Natural killer cell (primary cell): ENCODE data around the gene DNASE1L3. TPM values are rescaled to one million over a fixed set of nuclear protein-coding genes. Genes with fewer than 3 reads are reported as not detected.

Experiments used
- ATAC-seq, 3 donors: fragments of 150-1000 bp in 2 of 3; fragments of 200-7000 bp in 1 of 3; cut with Tn5 transposase; 1 replicate in 1 of 3; 2 replicates in 2 of 3; pipeline ENCODE4 v1.10.0; 2021; ENCODE audit warnings: mild to moderate bottlenecking in 2 of 3, moderate library complexity in 2 of 3
- DNase-seq, 2 donors: peaks; one replicate each; pipeline versions ENCODE4 v3.0.0 to v3.0.0-alpha.2; 2013 to 2021; ENCODE audit warnings: mixed read lengths in 1 of 2
- H3K27ac ChIP-seq: one replicate; pipeline ENCODE4 v1.5.1; 2013; ENCODE audit warnings: mild to moderate bottlenecking, low read length
- H3K27me3 ChIP-seq: one replicate; pipeline ENCODE4 v1.6.1; 2013; ENCODE audit warnings: low read length; ENCODE audit not compliant: control insufficient read depth, insufficient read depth
- H3K36me3 ChIP-seq: one replicate; pipeline ENCODE4 v1.6.1; 2013; ENCODE audit warnings: low read length; ENCODE audit not compliant: control insufficient read depth, insufficient read depth
- H3K4me1 ChIP-seq: one replicate; pipeline ENCODE4 v1.6.1; 2013; ENCODE audit warnings: low read length; ENCODE audit not compliant: control insufficient read depth, insufficient read depth
- H3K4me3 ChIP-seq: one replicate; pipeline ENCODE4 v1.5.1; 2013; ENCODE audit warnings: low read length
- H3K9me3 ChIP-seq: one replicate; pipeline ENCODE4 v1.6.1; 2013; ENCODE audit warnings: low read length; ENCODE audit not compliant: control insufficient read depth, insufficient read depth
- H3K27ac Mint-ChIP-seq, 2 donors: one replicate each; pipeline ENCODE4 v1.8.0; 2022; ENCODE audit warnings: mild to moderate bottlenecking in 2 of 2, mixed read lengths in 2 of 2, moderate library complexity in 1 of 2
- H3K27me3 Mint-ChIP-seq, 2 donors: one replicate each; pipeline ENCODE4 v1.8.0; 2022; ENCODE audit warnings: low read depth in 2 of 2, mixed read lengths in 2 of 2
- H3K36me3 Mint-ChIP-seq: one replicate; pipeline ENCODE4 v1.8.0; 2022; ENCODE audit warnings: mixed read lengths
- H3K4me1 Mint-ChIP-seq, 2 donors: one replicate each; pipeline ENCODE4 v1.8.0; 2022; ENCODE audit warnings: mixed read lengths in 2 of 2
- H3K4me3 Mint-ChIP-seq: one replicate; pipeline ENCODE4 v1.8.0; 2022; ENCODE audit warnings: mild to moderate bottlenecking, moderate library complexity, mixed read lengths
- H3K9me3 Mint-ChIP-seq, 2 donors: one replicate each; pipeline ENCODE4 v1.8.0; 2022; ENCODE audit warnings: mixed read lengths in 2 of 2
- WGBS: methylation state at CpG from one replicate; pipeline ENCODE4 v1.1.7; 2013; ENCODE audit warnings: missing lambda C conversion rate; ENCODE audit not compliant: insufficient coverage; 5-methylcytosine and 5-hydroxymethylcytosine counted together
- intact Hi-C: fragments of 100-400 bp; cut with micrococcal nuclease; formaldehyde crosslinking; loops from one replicate; pipeline ENCODE4 v1.14.2; 2022
- total RNA-seq, 4 donors: library from RNA; stranded (reverse); fragments of 120-200 nt in 1 of 4; gene quantifications; one replicate each; pipeline versions ENCODE4 v1.2.3 to v1.2.4, GENCODE V29; 2013 to 2022
- TF ChIP-seq, protein P1 (sequence below): fragments of 200-600 bp; IDR thresholded peaks from one replicate; pipeline ENCODE4 v1.8.0; 2022; ENCODE audit warnings: antibody characterized with exemption

The DNASE1L3 gene
- total RNA-seq, 3 donors from 2014 or later (not counting 1 experiment from before 2014, with no cell fraction given): 1.3 TPM; not detected in 2

DNA sequence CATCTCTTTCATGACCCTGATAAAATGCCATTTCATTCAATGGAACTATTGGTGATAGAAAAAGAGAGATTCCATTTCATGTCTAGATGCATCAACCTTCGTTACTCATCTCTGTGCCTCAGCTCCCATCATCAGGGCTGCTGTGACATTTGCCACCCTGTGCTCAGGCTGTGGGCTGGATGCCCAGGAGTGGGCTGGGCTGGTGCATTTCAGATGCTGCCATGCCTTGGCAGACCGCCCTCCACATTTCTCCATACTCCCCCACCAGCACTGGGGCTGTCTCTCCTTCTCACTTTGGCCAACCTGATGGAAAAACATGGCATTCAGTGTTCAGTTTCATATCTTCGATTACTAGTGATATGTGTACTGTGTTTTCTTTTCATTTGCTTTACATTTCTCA, 59.1 kb downstream of the DNASE1L3 start:
- peaks cover 30% of the 10 kb centered on the region for H3K36me3 ChIP-seq
- Mint-ChIP-seq H3K36me3 (no peaks in the 10 kb centered on the region), H3K4me3 (no peak overlapping the region), H3K4me1 (no peaks in the 10 kb centered on the region), H3K27me3 (no peaks in the 10 kb centered on the region), H3K9me3 (no peaks in the 10 kb centered on the region), H3K27ac (no peak overlapping the region)
- ATAC-seq (no peak), DNase-seq (no peak)
- H3K4me1 ChIP-seq: no peaks in the 10 kb centered on the region
- intact Hi-C loops: no loop called here
- no peak overlapping the region for H3K27ac ChIP-seq
- no peaks in the 10 kb centered on the region for H3K27me3 ChIP-seq
- no peaks in the 10 kb centered on the region for H3K9me3 ChIP-seq
- TF ChIP-seq, protein P1, sequence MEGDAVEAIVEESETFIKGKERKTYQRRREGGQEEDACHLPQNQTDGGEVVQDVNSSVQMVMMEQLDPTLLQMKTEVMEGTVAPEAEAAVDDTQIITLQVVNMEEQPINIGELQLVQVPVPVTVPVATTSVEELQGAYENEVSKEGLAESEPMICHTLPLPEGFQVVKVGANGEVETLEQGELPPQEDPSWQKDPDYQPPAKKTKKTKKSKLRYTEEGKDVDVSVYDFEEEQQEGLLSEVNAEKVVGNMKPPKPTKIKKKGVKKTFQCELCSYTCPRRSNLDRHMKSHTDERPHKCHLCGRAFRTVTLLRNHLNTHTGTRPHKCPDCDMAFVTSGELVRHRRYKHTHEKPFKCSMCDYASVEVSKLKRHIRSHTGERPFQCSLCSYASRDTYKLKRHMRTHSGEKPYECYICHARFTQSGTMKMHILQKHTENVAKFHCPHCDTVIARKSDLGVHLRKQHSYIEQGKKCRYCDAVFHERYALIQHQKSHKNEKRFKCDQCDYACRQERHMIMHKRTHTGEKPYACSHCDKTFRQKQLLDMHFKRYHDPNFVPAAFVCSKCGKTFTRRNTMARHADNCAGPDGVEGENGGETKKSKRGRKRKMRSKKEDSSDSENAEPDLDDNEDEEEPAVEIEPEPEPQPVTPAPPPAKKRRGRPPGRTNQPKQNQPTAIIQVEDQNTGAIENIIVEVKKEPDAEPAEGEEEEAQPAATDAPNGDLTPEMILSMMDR: no peak
- 100% methylated on average over 3 of the region's 3 CpGs for whole genome bisulfite sequencing
- H3K4me3 ChIP-seq: no peak overlapping the region

DNA sequence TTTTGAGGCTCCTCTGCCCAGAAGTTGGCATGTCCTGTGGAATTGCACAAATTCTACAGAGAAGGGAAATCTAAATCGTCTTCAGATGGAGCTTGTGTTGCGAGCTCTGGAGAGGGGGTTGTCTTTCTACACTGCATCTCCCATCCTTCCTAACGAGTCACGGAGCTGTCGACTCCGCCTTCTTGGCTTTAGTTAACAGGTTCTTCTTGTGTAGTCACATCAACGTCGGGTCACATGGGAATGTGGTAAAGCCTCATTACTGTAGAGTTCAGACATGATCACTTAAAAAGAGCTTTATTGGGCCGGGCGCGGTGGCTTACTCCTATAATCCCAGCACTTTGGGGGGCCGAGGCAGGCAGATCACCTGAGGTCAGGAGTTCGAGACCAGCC, 60.0 kb downstream of the DNASE1L3 start:
- 94% methylated on average over 13 of the region's 13 CpGs for WGBS
- H3K36me3 ChIP-seq: peaks cover 27% of the 10 kb centered on the region

DNA sequence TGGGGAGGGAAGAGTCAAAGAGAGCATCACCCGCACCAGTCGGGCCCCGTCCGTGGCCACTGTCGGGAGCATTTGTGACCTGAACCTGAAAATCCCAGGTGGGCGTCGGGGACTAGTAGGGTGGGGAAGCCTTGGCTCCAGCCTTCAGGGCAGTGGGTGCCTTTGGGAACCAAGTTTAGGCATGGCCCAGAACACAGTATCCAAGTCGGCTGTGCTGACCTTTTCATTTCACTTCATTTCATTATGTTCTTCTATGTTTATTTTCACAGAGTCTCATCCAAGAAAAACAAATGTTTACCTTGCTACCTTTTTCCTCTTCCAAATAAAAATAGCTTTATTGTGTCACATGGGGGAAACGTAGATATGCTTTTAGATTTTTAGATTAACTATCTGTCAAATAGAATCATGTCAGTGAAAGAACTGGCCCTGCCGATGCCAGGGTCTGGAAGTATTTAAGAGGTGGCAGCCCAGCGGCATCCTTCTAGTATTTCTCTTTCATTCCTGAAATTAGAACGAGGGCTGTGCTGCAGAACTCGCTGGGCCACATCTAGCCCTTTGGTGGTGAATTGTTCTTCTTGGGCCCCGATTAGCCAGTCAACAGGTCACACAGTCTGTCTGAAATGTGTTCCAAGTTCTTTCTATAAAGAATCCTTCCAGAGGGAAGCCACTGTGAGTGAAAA, 60.5 kb downstream of the DNASE1L3 start:
- no peak for DNase-seq
- no peak overlapping the region for H3K4me3 ChIP-seq
- peaks cover 27% of the 10 kb centered on the region for H3K36me3 ChIP-seq
- Mint-ChIP-seq H3K36me3 (no peaks in the 10 kb centered on the region), H3K4me1 (no peaks in the 10 kb centered on the region), H3K9me3 (no peaks in the 10 kb centered on the region), H3K27me3 (no peaks in the 10 kb centered on the region), H3K27ac (no peak overlapping the region), H3K4me3 (no peak overlapping the region)
- TF ChIP-seq, protein P1: no peak
- 98% methylated on average over 14 of the region's 14 CpGs for WGBS
- no peaks in the 10 kb centered on the region for H3K4me1 ChIP-seq
- H3K27ac ChIP-seq: no peak overlapping the region
- ATAC-seq: no peak
- no peaks in the 10 kb centered on the region for H3K27me3 ChIP-seq
- H3K9me3 ChIP-seq: no peaks in the 10 kb centered on the region
- intact Hi-C loops: no loop called here

More for the DNA sequence above, 60.0 kb downstream of the DNASE1L3 start:
- no peak for DNase-seq
- H3K4me3 Mint-ChIP-seq: no peak overlapping the region
- intact Hi-C loops: no loop called here
- no peaks in the 10 kb centered on the region for H3K9me3 Mint-ChIP-seq
- H3K27ac Mint-ChIP-seq: no peak overlapping the region
- H3K27ac ChIP-seq: no peak overlapping the region
- ATAC-seq: no peak
- H3K9me3 ChIP-seq: no peaks in the 10 kb centered on the region
- no peaks in the 10 kb centered on the region for H3K4me1 Mint-ChIP-seq
- no peaks in the 10 kb centered on the region for H3K4me1 ChIP-seq
- H3K27me3 Mint-ChIP-seq: no peaks in the 10 kb centered on the region
- H3K36me3 Mint-ChIP-seq: no peaks in the 10 kb centered on the region
- TF ChIP-seq, protein P1: no peak
- H3K27me3 ChIP-seq: no peaks in the 10 kb centered on the region
- H3K4me3 ChIP-seq: no peak overlapping the region

DNA sequence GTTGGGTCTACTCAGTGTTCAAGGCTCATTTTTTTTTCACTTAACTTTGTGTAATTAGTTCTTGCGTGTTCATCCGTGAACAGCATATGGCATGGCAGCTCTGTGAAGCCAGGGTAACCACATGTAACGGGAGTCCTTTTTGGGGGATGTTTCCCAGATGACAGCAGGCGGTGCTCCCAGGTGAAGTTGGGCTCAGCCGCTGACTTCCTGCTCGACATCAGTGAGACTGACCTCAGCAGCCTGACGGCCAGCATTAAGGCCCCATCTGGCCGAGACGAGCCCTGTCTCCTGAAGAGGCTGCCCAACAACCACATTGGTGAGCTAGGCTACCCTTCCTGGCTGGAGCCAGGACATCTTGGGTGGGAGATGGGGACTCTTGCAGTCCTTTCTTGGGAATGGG, 62.7 kb downstream of the DNASE1L3 start:
- WGBS: 97% methylated on average over 9 of the region's 9 CpGs
- H3K27ac Mint-ChIP-seq: no peak overlapping the region
- TF ChIP-seq, protein P1: no peak
- no peaks in the 10 kb centered on the region for H3K27me3 ChIP-seq
- H3K9me3 ChIP-seq: no peaks in the 10 kb centered on the region
- H3K4me3 ChIP-seq: no peak overlapping the region
- ATAC-seq: no peak
- H3K36me3 ChIP-seq: peaks cover 25% of the 10 kb centered on the region
- H3K4me1 ChIP-seq: no peaks in the 10 kb centered on the region
- H3K36me3 Mint-ChIP-seq: no peaks in the 10 kb centered on the region
- intact Hi-C loops: no loop called here
- H3K9me3 Mint-ChIP-seq: no peaks in the 10 kb centered on the region
- H3K27me3 Mint-ChIP-seq: no peaks in the 10 kb centered on the region
- H3K4me3 Mint-ChIP-seq: no peak overlapping the region
- DNase-seq: no peak
- no peaks in the 10 kb centered on the region for H3K4me1 Mint-ChIP-seq
- H3K27ac ChIP-seq: no peak overlapping the region
